Measurements from ENCODE around the gene CRTAC1.

DNA sequence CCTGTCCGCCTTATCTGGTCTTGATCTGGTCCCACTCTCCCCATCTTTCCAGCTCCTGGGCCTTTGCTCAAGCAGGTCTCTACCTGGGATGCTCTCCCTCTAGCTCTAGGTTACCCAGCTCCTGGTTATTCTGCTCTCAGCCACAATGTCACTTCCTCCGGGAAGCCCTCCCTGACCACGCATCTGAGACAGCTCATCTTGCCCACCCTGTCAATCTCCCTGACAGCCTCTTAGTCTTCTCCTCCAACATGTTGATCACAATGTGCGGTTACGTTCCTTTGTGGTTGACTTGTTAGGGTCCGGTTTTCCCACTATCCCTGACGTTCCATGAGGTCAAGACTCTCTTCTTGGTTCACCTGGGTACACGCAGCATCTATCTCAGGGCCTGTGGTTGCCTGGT, 125.1 kb downstream of the CRTAC1 start:
- TF ChIP-seq CTCF (IDR thresholded peaks at IDR 0.05) (no peak), ELF4 (CRISPR knock-in tag; IDR thresholded peaks at IDR 0.05; ENCODE audit: low read depth) (no peak), ZNF138 (CRISPR knock-in tag; conservative IDR thresholded peaks at IDR 0.05) (no peak), CREB1 (CRISPR knock-in tag; IDR thresholded peaks at IDR 0.05) (no peak), ZNF263 (CRISPR knock-in tag; IDR thresholded peaks at IDR 0.05; ENCODE audit: low read depth) (no peak), TEAD4 (CRISPR knock-in tag; IDR thresholded peaks at IDR 0.05) (no peak), ATF1 (CRISPR knock-in tag; IDR thresholded peaks at IDR 0.05) (no peak), OVOL2 (CRISPR knock-in tag; IDR thresholded peaks at IDR 0.05; ENCODE audit: borderline replicate concordance) (no peak)
- TF ChIP-seq, protein P1, sequence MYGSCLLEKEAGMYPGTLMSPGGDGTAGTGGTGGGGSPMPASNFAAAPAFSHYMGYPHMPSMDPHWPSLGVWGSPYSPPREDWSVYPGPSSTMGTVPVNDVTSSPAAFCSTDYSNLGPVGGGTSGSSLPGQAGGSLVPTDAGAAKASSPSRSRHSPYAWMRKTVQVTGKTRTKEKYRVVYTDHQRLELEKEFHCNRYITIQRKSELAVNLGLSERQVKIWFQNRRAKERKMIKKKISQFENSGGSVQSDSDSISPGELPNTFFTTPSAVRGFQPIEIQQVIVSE (CRISPR knock-in tag; IDR thresholded peaks at IDR 0.05; ENCODE audit: borderline replicate concordance): no peak

All from WTC11 (cell line).